Trophoblast cell (in vitro differentiated cells and primary cell): ENCODE data around the gene CRYZL1.

Experiments
- DNase-seq, 2 donors: peaks; one replicate each; pipeline ENCODE4 v3.0.0-alpha.2; 2016
- H2AFZ ChIP-seq: 2 replicates; pipeline ENCODE4 v1.6.1; 2013; ENCODE audit warnings: low read length, moderate library complexity, mild to moderate bottlenecking; ENCODE audit not compliant: insufficient read depth, poor library complexity
- H2AK5ac ChIP-seq: 2 replicates; pipeline ENCODE4 v1.6.1; 2013; ENCODE audit warnings: mild to moderate bottlenecking, low read length
- H2BK120ac ChIP-seq: 2 replicates; pipeline ENCODE4 v1.6.1; 2013; ENCODE audit warnings: low read length, mild to moderate bottlenecking, moderate library complexity; ENCODE audit not compliant: insufficient read depth, poor library complexity
- H2BK12ac ChIP-seq: 2 replicates; pipeline ENCODE4 v1.6.1; 2013; ENCODE audit warnings: mild to moderate bottlenecking, low read length, moderate library complexity
- H2BK5ac ChIP-seq: 2 replicates; pipeline ENCODE4 v1.6.1; 2013; ENCODE audit warnings: low read length, low read depth, moderate library complexity, mild to moderate bottlenecking; ENCODE audit not compliant: poor library complexity
- H3K14ac ChIP-seq: 2 replicates; pipeline ENCODE4 v1.6.1; 2013; ENCODE audit warnings: mild to moderate bottlenecking, low read length
- H3K18ac ChIP-seq: 2 replicates; pipeline ENCODE4 v1.6.1; 2013; ENCODE audit warnings: mild to moderate bottlenecking, low read length
- H3K23ac ChIP-seq: 2 replicates; pipeline ENCODE4 v1.6.1; 2013; ENCODE audit warnings: low read length
- H3K27ac ChIP-seq: 2 replicates; pipeline ENCODE4 v1.5.1; 2013; ENCODE audit warnings: low read depth, mild to moderate bottlenecking, inconsistent platforms, low read length, moderate library complexity
- H3K27me3 ChIP-seq: 2 replicates; pipeline ENCODE4 v1.6.1; 2013; ENCODE audit warnings: inconsistent platforms, mild to moderate bottlenecking, low read length, moderate library complexity; ENCODE audit not compliant: insufficient read depth
- H3K36me3 ChIP-seq, 2 experiments: 1 replicate in 1 of 2; 2 replicates in 1 of 2; pipeline ENCODE4 v1.6.1; 2013; ENCODE audit warnings: low read length in 2 of 2, mild to moderate bottlenecking in 2 of 2, moderate library complexity in 1 of 2; ENCODE audit not compliant: insufficient read depth in 2 of 2, control insufficient read depth in 1 of 2
- H3K4ac ChIP-seq: 2 replicates; pipeline ENCODE4 v1.6.1; 2013; ENCODE audit warnings: low read depth, mild to moderate bottlenecking, low read length, moderate library complexity
- H3K4me1 ChIP-seq, 2 experiments: 1 replicate in 1 of 2; 2 replicates in 1 of 2; pipeline ENCODE4 v1.6.1; 2013; ENCODE audit warnings: low read length in 2 of 2, mild to moderate bottlenecking in 2 of 2, moderate library complexity in 1 of 2; ENCODE audit not compliant: insufficient read depth in 2 of 2, control insufficient read depth in 1 of 2
- H3K4me2 ChIP-seq: 2 replicates; pipeline ENCODE4 v1.6.1; 2013; ENCODE audit warnings: inconsistent platforms, mild to moderate bottlenecking, low read length, moderate library complexity
- H3K4me3 ChIP-seq: 2 replicates; pipeline ENCODE4 v1.5.1; 2013; ENCODE audit warnings: mild to moderate bottlenecking, low read depth, low read length, inconsistent platforms
- H3K79me1 ChIP-seq: one replicate; pipeline ENCODE4 v1.6.1; 2013; ENCODE audit warnings: low read length
- H3K79me2 ChIP-seq: 2 replicates; pipeline ENCODE4 v1.6.1; 2013; ENCODE audit warnings: low read length, mild to moderate bottlenecking; ENCODE audit not compliant: control insufficient read depth, insufficient read depth, poor library complexity
- H3K9ac ChIP-seq: 2 replicates; pipeline ENCODE4 v1.6.1; 2013; ENCODE audit warnings: mild to moderate bottlenecking, low read length
- H3K9me3 ChIP-seq: 2 replicates; pipeline ENCODE4 v1.6.1; 2013; ENCODE audit warnings: low read depth, mild to moderate bottlenecking, control low read depth, inconsistent platforms, low read length; ENCODE audit not compliant: insufficient read depth
- H4K12ac ChIP-seq: 2 replicates; pipeline ENCODE4 v1.6.1; 2013; ENCODE audit warnings: low read depth, mild to moderate bottlenecking, low read length, moderate library complexity
- H4K8ac ChIP-seq: 2 replicates; pipeline ENCODE4 v1.6.1; 2013; ENCODE audit warnings: low read depth, mild to moderate bottlenecking, low read length, moderate library complexity
- H4K91ac ChIP-seq: one replicate; pipeline ENCODE4 v1.6.1; 2013; ENCODE audit warnings: low read depth, mild to moderate bottlenecking, low read length, moderate library complexity
- WGBS: extraction: QIAGEN DNeasy Blood & Tissue Kit; methylation state at CpG from one replicate; pipeline ENCODE4 v1.1.7; 2013; ENCODE audit warnings: missing lambda C conversion rate; ENCODE audit not compliant: insufficient read length, insufficient coverage; ENCODE audit errors: extremely low coverage; 5-methylcytosine and 5-hydroxymethylcytosine counted together

The CRYZL1 gene

DNA sequence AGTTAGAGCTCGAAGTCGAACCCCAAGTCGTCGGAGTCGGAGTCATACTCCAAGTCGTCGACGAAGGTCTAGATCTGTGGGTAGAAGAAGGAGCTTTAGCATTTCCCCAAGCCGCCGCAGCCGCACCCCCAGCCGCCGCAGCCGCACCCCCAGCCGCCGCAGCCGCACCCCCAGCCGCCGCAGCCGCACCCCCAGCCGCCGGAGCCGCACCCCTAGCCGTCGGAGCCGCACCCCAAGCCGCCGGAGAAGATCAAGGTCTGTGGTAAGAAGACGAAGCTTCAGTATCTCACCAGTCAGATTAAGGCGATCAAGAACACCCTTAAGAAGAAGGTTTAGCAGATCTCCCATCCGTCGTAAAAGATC lies 86.6 kb downstream of the CRYZL1 start:
- Histone ChIP-seq H2BK5ac (no peak overlapping the region), H3K79me2 (peaks cover 7% of the 10 kb centered on the region), H3K4me1 (no peaks in the 10 kb centered on the region), H2AFZ (no peak overlapping the region), H3K4me2 (no peak overlapping the region), H4K8ac (no peak overlapping the region), H3K27ac (no peak overlapping the region), H3K36me3 (peaks cover 44 to 67% of the 10 kb centered on the region in 2 experiments), H3K14ac (no peak overlapping the region), H3K4ac (no peak overlapping the region), H4K91ac (no peak overlapping the region), H3K79me1 (no peaks in the 10 kb centered on the region), H2BK120ac (no peak overlapping the region), H3K27me3 (no peaks in the 10 kb centered on the region), H3K9me3 (peaks cover 3% of the 10 kb centered on the region), H3K23ac (no peak overlapping the region), H2AK5ac (no peak overlapping the region), H3K18ac (no peak overlapping the region), H4K12ac (no peak overlapping the region), H2BK12ac (no peak overlapping the region), H3K4me3 (no peak overlapping the region), H3K9ac (no peak overlapping the region)
- no CpG with 5 or more reads among the region's 32 CpGs for WGBS
- DNase-seq = no peak

- Histone ChIP-seq H3K27me3 (no peaks in the 10 kb centered on the region), H4K8ac (no peak overlapping the region), H2BK5ac (no peak overlapping the region), H2AFZ (no peak overlapping the region), H3K9ac (no peak overlapping the region), H2BK120ac (no peak overlapping the region), H4K12ac (no peak overlapping the region), H2AK5ac (no peak overlapping the region), H3K9me3 (peaks cover 3% of the 10 kb centered on the region), H3K14ac (no peak overlapping the region), H3K79me1 (no peaks in the 10 kb centered on the region), H3K4me3 (no peak overlapping the region), H2BK12ac (no peak overlapping the region), H3K27ac (no peak overlapping the region), H3K4ac (peak overlapping the region; percentile 56), H3K79me2 (peaks cover 9% of the 10 kb centered on the region), H3K4me2 (no peak overlapping the region), H4K91ac (no peak overlapping the region), H3K23ac (no peak overlapping the region), H3K4me1 (no peaks in the 10 kb centered on the region), H3K18ac (no peak overlapping the region), H3K36me3 (peaks cover 45 to 69% of the 10 kb centered on the region in 2 experiments)
- no peak for DNase-seq
- no CpG with 5 or more reads among the region's 18 CpGs for WGBS
Measured at GRCh38 chr21:33554236-33554981, 87.1 kb downstream of the CRYZL1 start.

- Histone ChIP-seq H3K4me3 (no peak overlapping the region), H4K12ac (no peak overlapping the region), H3K9ac (no peak overlapping the region), H3K23ac (no peak overlapping the region), H3K4ac (peak overlapping the region; percentile 50), H2BK12ac (no peak overlapping the region), H3K4me2 (no peak overlapping the region), H3K14ac (no peak overlapping the region), H3K79me2 (peaks cover 9% of the 10 kb centered on the region), H3K79me1 (no peaks in the 10 kb centered on the region), H4K8ac (no peak overlapping the region), H2BK120ac (no peak overlapping the region), H3K27ac (no peak overlapping the region), H3K18ac (no peak overlapping the region), H4K91ac (no peak overlapping the region), H2BK5ac (no peak overlapping the region), H3K9me3 (peaks cover 3% of the 10 kb centered on the region), H3K36me3 (peaks cover 48 to 70% of the 10 kb centered on the region in 2 experiments), H3K27me3 (no peaks in the 10 kb centered on the region), H2AK5ac (no peak overlapping the region), H3K4me1 (no peaks in the 10 kb centered on the region), H2AFZ (no peak overlapping the region)
- no peak for DNase-seq
- WGBS = no CpG with 5 or more reads among the region's 12 CpGs
Measured at GRCh38 chr21:33552999-33553598, 88.4 kb downstream of the CRYZL1 start.

- Histone ChIP-seq H3K18ac (no peak overlapping the region), H2BK12ac (no peak overlapping the region), H4K8ac (no peak overlapping the region), H3K23ac (no peak overlapping the region), H3K14ac (no peak overlapping the region), H3K27ac (no peak overlapping the region), H3K36me3 (peaks cover 47 to 64% of the 10 kb centered on the region in 2 experiments), H3K27me3 (no peaks in the 10 kb centered on the region), H3K4ac (peak overlapping the region; percentile 36), H2AFZ (no peak overlapping the region), H3K4me3 (no peak overlapping the region), H3K9ac (no peak overlapping the region), H3K79me1 (no peaks in the 10 kb centered on the region), H3K9me3 (peaks cover 3% of the 10 kb centered on the region), H2BK120ac (no peak overlapping the region), H3K79me2 (peaks cover 9% of the 10 kb centered on the region), H2AK5ac (no peak overlapping the region), H2BK5ac (no peak overlapping the region), H4K12ac (no peak overlapping the region), H3K4me2 (no peak overlapping the region), H3K4me1 (no peaks in the 10 kb centered on the region), H4K91ac (no peak overlapping the region)
- DNase-seq = no peak
- no CpG with 5 or more reads among the region's 24 CpGs for WGBS
Measured at GRCh38 chr21:33552093-33552998, 89.2 kb downstream of the CRYZL1 start.
